Measurements from ENCODE around the gene FANCD2.

DNA sequence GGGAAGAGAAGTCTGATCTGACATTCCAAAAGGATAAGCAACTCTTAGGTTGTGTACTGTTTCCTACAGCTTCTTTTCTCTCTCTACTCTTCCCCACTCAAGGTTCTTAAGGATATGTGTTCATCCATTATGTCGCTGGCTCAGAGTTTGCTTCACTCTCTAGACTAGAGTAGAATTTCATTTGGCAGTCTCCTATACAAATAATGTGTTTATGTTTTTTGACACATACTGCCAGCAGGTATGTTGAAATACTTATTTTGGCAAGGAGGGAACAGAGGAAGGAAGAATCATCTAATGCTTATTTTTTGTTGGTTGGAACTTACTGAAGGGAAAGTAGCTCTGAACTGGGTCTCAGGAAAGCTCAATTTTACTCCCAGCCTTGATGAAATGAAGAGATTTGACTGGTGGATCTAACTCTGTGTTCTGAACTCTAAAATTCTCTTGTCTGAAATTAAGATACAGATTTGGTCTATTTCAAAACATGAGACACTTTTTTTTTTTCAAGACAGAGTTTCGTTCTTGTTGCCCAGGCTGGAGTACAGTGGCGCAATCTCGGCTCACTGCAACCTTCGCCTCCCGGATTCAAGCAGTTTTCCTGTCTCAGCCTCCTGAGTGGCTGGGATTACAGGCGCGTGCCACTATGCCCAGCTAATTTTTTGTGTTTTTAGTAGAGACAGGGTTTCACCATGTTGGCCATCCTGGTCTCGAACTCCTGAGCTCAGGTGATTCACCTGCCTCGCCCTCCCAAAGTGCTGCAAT, 32.0 kb upstream of the FANCD2 start:
- TF ChIP-seq EZH2 (IDR thresholded peaks at IDR 0.05; ENCODE audit: insufficient read depth, poor library complexity, severe bottlenecking) = no peak
- no peak for TF ChIP-seq EZH2phosphoT487 (IDR thresholded peaks at IDR 0.05; ENCODE audit: insufficient read depth, low read depth)

Data from GM23248 (cell line).